Left lobe of liver (tissue), 2 donors: Measurements from ENCODE around the gene AGXT. TPM values are rescaled to one million over a fixed set of nuclear protein-coding genes. Genes with fewer than 3 reads are reported as not detected.
"Not testable (repeated sequence)": the region's sequence is repeated elsewhere in the genome, so short reads cannot be mapped to it uniquely, and the experiment has no call there.

Experiments
- ATAC-seq: fragments of 200-7000 bp; cut with Tn5 transposase; one replicate; pipeline ENCODE4 v1.9.1; 2020; ENCODE audit warnings: mild to moderate bottlenecking, moderate library complexity
- DNase-seq: peaks from one replicate; pipeline ENCODE4 v3.0.0-alpha.2; 2020; ENCODE audit warnings: low spot score
- total RNA-seq: library from RNA; stranded (reverse); gene quantifications from one replicate; pipeline ENCODE4 v1.2.1, GENCODE V29; 2021
- donor health status: DM: no; HTN: no; CAD: no; lungs with moderate emphysema.
- donor health status: DM: no; HTN: yes; CAD: no.

Gene AGXT
- total RNA-seq, 1 donor from 2014 or later = 1,805 TPM

- ATAC-seq = no peak
These were observed 29.2 kb upstream of the AGXT start for GRCh38 chr2:240839152-240840143.

GRCh38 chr2:240840435-240841060, 28.1 kb upstream of the AGXT start:
- DNase-seq (no peak), ATAC-seq (peak; percentile 89)

More at GRCh38 chr2:240839152-240840143, 29.2 kb upstream of the AGXT start:
- no peak for DNase-seq

GRCh38 chr2:240846309-240846708, 22.3 kb upstream of the AGXT start:
- not testable (repeated sequence) for DNase-seq, ATAC-seq

- DNase-seq = peak; percentile 81
- peak; percentile 73 for ATAC-seq
These were observed 21.6 kb upstream of the AGXT start for GRCh38 chr2:240846873-240847595.

GRCh38 chr2:240847817-240848216, 20.8 kb upstream of the AGXT start:
- DNase-seq = no peak
- ATAC-seq = no peak

- no peak for ATAC-seq
- no peak for DNase-seq
These were observed 19.5 kb upstream of the AGXT start for GRCh38 chr2:240848900-240849680.

- DNase-seq = no peak
- no peak for ATAC-seq
These were observed 18.6 kb upstream of the AGXT start for GRCh38 chr2:240850026-240850425.

GRCh38 chr2:240850756-240851077, 17.9 kb upstream of the AGXT start:
- ATAC-seq (no peak), DNase-seq (no peak)

GRCh38 chr2:240851078-240851991, 17.3 kb upstream of the AGXT start:
- ATAC-seq = peak; percentile 85
- peak; percentile 92 for DNase-seq

GRCh38 chr2:240852671-240853314, 15.8 kb upstream of the AGXT start:
- DNase-seq = no peak
- no peak for ATAC-seq

- no peak for DNase-seq
- no peak for ATAC-seq
These were observed 13.0 kb upstream of the AGXT start for GRCh38 chr2:240855670-240856069.

GRCh38 chr2:240856151-240856980, 12.3 kb upstream of the AGXT start:
- ATAC-seq (peak; percentile 59), DNase-seq (peak; percentile 95)

- DNase-seq = peak; percentile 98
- ATAC-seq = peak; percentile 77
These were observed 11.3 kb upstream of the AGXT start for GRCh38 chr2:240857039-240858008.

GRCh38 chr2:240858321-240858720, 10.3 kb upstream of the AGXT start:
- ATAC-seq = no peak

GRCh38 chr2:240858871-240859270, 9.8 kb upstream of the AGXT start:
- DNase-seq = no peak
- no peak for ATAC-seq

More at GRCh38 chr2:240858321-240858720, 10.3 kb upstream of the AGXT start:
- no peak for DNase-seq

GRCh38 chr2:240861547-240861946, 7.1 kb upstream of the AGXT start:
- ATAC-seq (no peak), DNase-seq (no peak)

- peak; percentile 58 for ATAC-seq
- peak; percentile 81 for DNase-seq
These were observed 4.1 kb upstream of the AGXT start for GRCh38 chr2:240864475-240864874.
